C4-2B (cell line): ENCODE measurements around the gene HYAL1.

Experiments used
- H3K27ac ChIP-seq: fragments of 450-650 bp; 2 replicates; pipeline ENCODE4 v1.5.1; 2017
- CTCF ChIP-seq: fragments of 450-650 bp; conservative IDR thresholded peaks from 2 replicates; pipeline ENCODE4 v1.5.1; 2017; ENCODE audit warnings: mild to moderate bottlenecking
- ZFX ChIP-seq: fragments of 450-650 bp; IDR thresholded peaks from 2 replicates; pipeline ENCODE4 v1.6.1; 2017

HYAL1 gene

GRCh38 chr3:50296721-50297383, 6.5 kb downstream of the HYAL1 start:
- no peak for TF ChIP-seq CTCF
- TF ChIP-seq ZFX, result no peak
- H3K27ac ChIP-seq, result no peak overlapping the region

GRCh38 chr3:50295553-50296431, 7.6 kb downstream of the HYAL1 start:
- TF ChIP-seq CTCF, result no peak
- H3K27ac ChIP-seq, result no peak overlapping the region

GRCh38 chr3:50294492-50295403, 8.6 kb downstream of the HYAL1 start:
- TF ChIP-seq CTCF (no peak), ZFX (no peak)
- H3K27ac ChIP-seq, result no peak overlapping the region

GRCh38 chr3:50294089-50294488, 9.3 kb downstream of the HYAL1 start:
- H3K27ac ChIP-seq, result no peak overlapping the region
- TF ChIP-seq ZFX (no peak), CTCF (no peak)

GRCh38 chr3:50293079-50293801, 10.1 kb downstream of the HYAL1 start:
- peak overlapping the region; percentile 99 for H3K27ac ChIP-seq
- TF ChIP-seq CTCF, result no peak
- TF ChIP-seq ZFX, result no peak

GRCh38 chr3:50292159-50293078, 11.0 kb downstream of the HYAL1 start, which contains the start of gene IFRD2:
Gene IFRD2 (minus strand): TSS chr3:50292429. CDS start chr3:50292274, 155 bp downstream.
- TF ChIP-seq CTCF (no peak), ZFX (no peak)
- H3K27ac ChIP-seq, result peak within 1 kb of the TSS; percentile 99
